IMR-90 (cell line): ENCODE measurements around the gene MEGF9.

Experiments used
- CEBPB ChIP-seq: IDR thresholded peaks from 2 replicates; pipeline ENCODE4 v1.6.1; 2012; ENCODE audit warnings: low read depth, low read length, improper control_type of control experiment
- CHD1 ChIP-seq: IDR thresholded peaks from 2 replicates; pipeline ENCODE4 v1.6.1; 2012; ENCODE audit warnings: low read depth, low read length, improper control_type of control experiment
- CTCF ChIP-seq: conservative IDR thresholded peaks from 2 replicates; pipeline ENCODE4 v1.5.1; 2012; ENCODE audit warnings: mild to moderate bottlenecking, low read depth, low read length, improper control_type of control experiment
- ELK1 ChIP-seq: fragments of 150-350 bp; IDR thresholded peaks from 2 replicates; pipeline ENCODE4 v1.6.1; 2016; ENCODE audit warnings: low read depth, mild to moderate bottlenecking, low read length, moderate library complexity, borderline replicate concordance
- MAZ ChIP-seq: IDR thresholded peaks from 2 replicates; pipeline ENCODE4 v1.6.1; 2012; ENCODE audit warnings: low read depth, mild to moderate bottlenecking, low read length, improper control_type of control experiment, moderate library complexity, borderline replicate concordance
- MXI1 ChIP-seq: IDR thresholded peaks from 2 replicates; pipeline ENCODE4 v1.6.1; 2012; ENCODE audit warnings: low read depth, mild to moderate bottlenecking, low read length, moderate library complexity, borderline replicate concordance
- POLR2A ChIP-seq: IDR thresholded peaks from 2 replicates; pipeline ENCODE4 v1.6.1; 2012; ENCODE audit warnings: mild to moderate bottlenecking, low read depth, low read length
- RAD21 ChIP-seq: IDR thresholded peaks from 2 replicates; pipeline ENCODE4 v1.6.1; 2012; ENCODE audit warnings: low read length, improper control_type of control experiment
- RFX5 ChIP-seq: IDR thresholded peaks from 2 replicates; pipeline ENCODE4 v1.8.0; 2012; ENCODE audit warnings: low read depth, mild to moderate bottlenecking, low read length, moderate library complexity
- SMC3 ChIP-seq: fragments of 150-350 bp; IDR thresholded peaks from 2 replicates; pipeline ENCODE4 v1.6.1; 2016; ENCODE audit warnings: low read depth, mild to moderate bottlenecking, antibody characterized with exemption, low read length, moderate library complexity

- no peak for TF ChIP-seq CTCF
- no peak for TF ChIP-seq POLR2A
- TF ChIP-seq MAZ: no peak
- TF ChIP-seq RFX5: no peak
- no peak for TF ChIP-seq MXI1
- TF ChIP-seq SMC3: no peak
- TF ChIP-seq CHD1: no peak
- no peak for TF ChIP-seq CEBPB
- TF ChIP-seq RAD21: no peak
- no peak for TF ChIP-seq ELK1
Measured at GRCh38 chr9:120557205-120557604, 157.1 kb downstream of the MEGF9 start.
